GM13977 (cell line): Measurements from ENCODE around the gene BRSK2.
A peak's percentile ranks its signal among the peaks of the same experiment; 100 is the strongest.

ENCODE experiments used
- DNase-seq: peaks from one replicate; pipeline ENCODE4 v3.0.0; 2012; ENCODE audit warnings: low spot score
- in situ Hi-C: fragments of 300-500 bp; cut with MboI; formaldehyde crosslinking; loops from one replicate; pipeline ENCODE4 v1.12.0; 2022; ENCODE audit warnings: low sequenced_read_pairs, low pct_unique_long_range_greater_than_20kb, mixed read lengths, inconsistent platforms; ENCODE audit not compliant: unreplicated experiment
- TF ChIP-seq, protein P1 (sequence below): IDR thresholded peaks from 2 replicates; pipeline ENCODE4 v1.5.1; 2012; ENCODE audit warnings: mild to moderate bottlenecking, control low read depth; ENCODE audit not compliant: insufficient read depth; ENCODE audit errors: extremely low read depth, missing control alignments

BRSK2 gene

GRCh38 chr11:1450344-1450875 lies 60.7 kb downstream of the BRSK2 start:
- in situ Hi-C loops, result no loop called here

GRCh38 chr11:1450949-1451710 lies 61.4 kb downstream of the BRSK2 start:
- no peak for DNase-seq
- TF ChIP-seq, protein P1, sequence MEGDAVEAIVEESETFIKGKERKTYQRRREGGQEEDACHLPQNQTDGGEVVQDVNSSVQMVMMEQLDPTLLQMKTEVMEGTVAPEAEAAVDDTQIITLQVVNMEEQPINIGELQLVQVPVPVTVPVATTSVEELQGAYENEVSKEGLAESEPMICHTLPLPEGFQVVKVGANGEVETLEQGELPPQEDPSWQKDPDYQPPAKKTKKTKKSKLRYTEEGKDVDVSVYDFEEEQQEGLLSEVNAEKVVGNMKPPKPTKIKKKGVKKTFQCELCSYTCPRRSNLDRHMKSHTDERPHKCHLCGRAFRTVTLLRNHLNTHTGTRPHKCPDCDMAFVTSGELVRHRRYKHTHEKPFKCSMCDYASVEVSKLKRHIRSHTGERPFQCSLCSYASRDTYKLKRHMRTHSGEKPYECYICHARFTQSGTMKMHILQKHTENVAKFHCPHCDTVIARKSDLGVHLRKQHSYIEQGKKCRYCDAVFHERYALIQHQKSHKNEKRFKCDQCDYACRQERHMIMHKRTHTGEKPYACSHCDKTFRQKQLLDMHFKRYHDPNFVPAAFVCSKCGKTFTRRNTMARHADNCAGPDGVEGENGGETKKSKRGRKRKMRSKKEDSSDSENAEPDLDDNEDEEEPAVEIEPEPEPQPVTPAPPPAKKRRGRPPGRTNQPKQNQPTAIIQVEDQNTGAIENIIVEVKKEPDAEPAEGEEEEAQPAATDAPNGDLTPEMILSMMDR, result no peak
- in situ Hi-C loops, result no loop called here

More at GRCh38 chr11:1450344-1450875, 60.7 kb downstream of the BRSK2 start:
- TF ChIP-seq, protein P1, result no peak
- DNase-seq, result no peak

GRCh38 chr11:1451781-1452470 lies 62.2 kb downstream of the BRSK2 start:
- in situ Hi-C loops, result no loop called here
- TF ChIP-seq, protein P1, result no peak
- no peak for DNase-seq

DNA sequence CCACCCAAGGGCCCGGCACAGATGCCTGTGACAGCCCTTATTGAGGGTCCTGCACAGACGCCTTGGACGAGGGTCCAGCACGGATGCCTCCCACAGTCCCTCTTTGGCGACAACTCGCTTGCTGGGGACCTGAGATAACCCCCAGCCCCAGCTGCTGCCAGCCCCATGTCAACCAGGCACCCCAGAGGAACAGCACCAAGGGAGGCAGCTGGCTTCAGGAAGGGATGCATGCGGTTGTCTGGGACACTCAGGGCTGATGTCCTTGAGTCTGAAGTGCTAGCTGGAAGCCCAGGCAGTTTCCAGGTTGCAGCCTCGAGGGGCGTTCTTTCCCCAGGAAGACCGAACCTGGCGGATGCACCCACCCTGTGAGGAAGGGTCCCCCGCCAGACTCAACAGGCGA lies 63.0 kb downstream of the BRSK2 start:
- no peak for DNase-seq
- TF ChIP-seq, protein P1, result no peak
- in situ Hi-C loops, result no loop called here

DNA sequence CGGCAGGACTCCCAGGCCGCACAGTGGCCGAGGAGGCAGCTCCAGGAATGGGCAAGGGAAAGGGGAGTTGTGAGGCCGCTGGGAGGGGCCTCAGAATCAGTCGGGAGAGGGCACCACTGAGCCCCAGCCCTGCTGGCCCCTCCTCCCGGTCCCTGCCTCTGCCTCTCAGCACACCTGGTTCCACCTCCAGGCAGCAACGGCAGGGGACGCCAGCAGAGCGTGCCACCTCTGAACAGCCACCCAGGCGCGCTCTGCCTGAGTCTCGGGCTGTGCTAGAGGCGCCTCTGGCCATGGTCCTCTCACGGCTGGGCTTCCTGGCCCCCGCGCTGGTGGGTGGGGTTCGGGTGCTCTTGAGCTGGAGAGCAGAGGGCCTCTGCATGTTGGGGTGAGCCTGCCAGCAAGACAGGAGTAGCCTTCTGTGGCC lies 63.9 kb downstream of the BRSK2 start:
- in situ Hi-C loops, result no loop called here
- peak; percentile 89 for DNase-seq
- TF ChIP-seq, protein P1, result peak; percentile 58

GRCh38 chr11:1454576-1454975 lies 64.8 kb downstream of the BRSK2 start:
- TF ChIP-seq, protein P1, result no peak
- no peak for DNase-seq
- in situ Hi-C loops, result no loop called here
